Immature natural killer cell (primary cell): ENCODE results near the gene NOX5. TPM values are rescaled to one million over a fixed set of nuclear protein-coding genes. Genes with fewer than 3 reads are reported as not detected.

Source experiments
- DNase-seq, 3 donors: peaks; one replicate each; pipeline ENCODE4 v3.0.0; 2022; ENCODE audit warnings: mixed read lengths in 1 of 3
- H3K27ac Mint-ChIP-seq, 6 donors: one replicate each; pipeline ENCODE4 v1.8.0; 2020; ENCODE audit warnings: mixed read lengths in 6 of 6, mild to moderate bottlenecking in 5 of 6, inconsistent platforms in 4 of 6, moderate library complexity in 3 of 6
- H3K27me3 Mint-ChIP-seq, 3 donors: one replicate each; pipeline ENCODE4 v1.8.0; 2020 to 2021; ENCODE audit warnings: low read depth in 3 of 3, mild to moderate bottlenecking in 3 of 3, mixed read lengths in 3 of 3, moderate library complexity in 3 of 3, inconsistent platforms in 1 of 3
- H3K36me3 Mint-ChIP-seq, 3 donors: one replicate each; pipeline ENCODE4 v1.8.0; 2020; ENCODE audit warnings: mixed read lengths in 3 of 3, inconsistent platforms in 2 of 3, mild to moderate bottlenecking in 2 of 3
- H3K4me1 Mint-ChIP-seq, 2 donors: one replicate each; pipeline ENCODE4 v1.8.0; 2020; ENCODE audit warnings: inconsistent platforms in 2 of 2, mild to moderate bottlenecking in 2 of 2, mixed read lengths in 2 of 2, moderate library complexity in 1 of 2
- H3K4me3 Mint-ChIP-seq, 5 donors: one replicate each; pipeline ENCODE4 v1.8.0; 2020; ENCODE audit warnings: mild to moderate bottlenecking in 5 of 5, mixed read lengths in 5 of 5, inconsistent platforms in 3 of 5, moderate library complexity in 3 of 5
- H3K9me3 Mint-ChIP-seq, 6 donors: one replicate each; pipeline ENCODE4 v1.8.0; 2020; ENCODE audit warnings: mild to moderate bottlenecking in 6 of 6, mixed read lengths in 6 of 6, inconsistent platforms in 4 of 6, moderate library complexity in 3 of 6
- polyA plus RNA-seq, 3 donors: library from polyadenylated mRNA; unstranded; fragments of 300-500 nt; fragmentation: Illumina TruSeq; gene quantifications; one replicate each; pipeline ENCODE4 v1.2.3, GENCODE V29; 2021

NOX5 gene
- polyA plus RNA-seq, 3 donors from 2014 or later = 1.1 TPM; not detected in 2

DNA sequence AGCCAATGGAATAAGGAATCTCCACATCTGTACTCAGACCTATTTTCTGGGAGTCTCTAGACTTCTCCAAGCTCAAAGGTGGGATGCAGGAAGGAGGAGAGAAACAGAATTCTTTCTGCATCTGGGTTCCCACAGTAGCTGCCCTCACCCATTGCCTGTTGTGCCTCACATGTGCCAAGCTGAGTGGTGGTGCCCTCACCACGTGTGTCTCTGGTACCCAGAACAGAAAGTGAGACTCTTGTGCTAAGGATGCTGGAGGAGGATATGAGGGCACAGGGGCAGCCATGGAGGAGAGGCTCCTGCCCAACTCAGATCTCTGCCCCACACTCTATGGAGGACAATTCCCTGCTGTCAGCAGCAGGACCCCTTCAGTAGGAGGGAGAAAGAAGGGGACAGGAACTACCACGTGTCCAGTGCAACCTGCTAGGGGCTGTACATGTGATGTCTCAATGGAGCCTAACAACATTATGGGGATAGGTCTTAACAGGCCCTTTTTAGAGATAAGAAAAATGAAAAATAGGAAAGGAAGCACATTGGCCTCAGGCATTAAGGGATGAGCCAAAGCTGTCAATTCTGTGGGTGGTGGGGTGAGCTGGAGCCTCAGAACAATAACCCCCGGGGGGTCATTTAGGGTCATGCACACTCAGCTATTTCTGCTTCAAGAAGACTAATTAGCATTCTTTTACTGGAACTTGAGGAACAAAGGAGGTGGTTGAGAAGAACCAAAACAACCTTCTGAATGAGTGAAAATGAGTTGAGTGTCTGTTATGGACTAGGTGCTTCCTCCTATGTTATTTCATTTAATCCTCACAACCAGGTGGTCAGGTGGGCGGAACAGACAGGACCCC lies 16.3 kb upstream of the NOX5 start:
- Mint-ChIP-seq H3K27me3 (peaks cover 0 to 10% (median 2%) of the 10 kb centered on the region in 3 donors), H3K4me3 (no peak overlapping the region), H3K27ac (no peak overlapping the region), H3K9me3 (no peaks in the 10 kb centered on the region), H3K36me3 (no peaks in the 10 kb centered on the region), H3K4me1 (no peaks in the 10 kb centered on the region)
- DNase-seq = no peak

DNA sequence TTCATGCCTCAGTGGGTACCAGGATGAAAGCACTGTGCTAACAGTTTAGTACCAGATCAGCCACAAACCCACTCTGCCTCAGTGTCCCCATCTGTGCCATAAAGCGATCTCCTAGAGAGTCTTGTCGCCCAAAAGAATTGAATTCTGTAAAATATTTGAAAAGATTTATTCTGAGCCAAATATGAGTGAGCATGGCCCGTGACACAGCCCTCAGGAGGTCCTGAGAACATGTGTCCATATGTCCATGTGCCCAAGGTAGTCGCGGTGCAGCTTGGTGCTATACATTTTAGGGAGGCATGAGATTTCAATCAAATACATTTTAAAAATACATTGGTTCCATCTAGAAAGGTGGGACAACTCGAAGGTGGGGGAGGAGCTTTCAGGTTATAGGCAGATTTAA lies 15.4 kb upstream of the NOX5 start:
- Mint-ChIP-seq H3K9me3 (no peaks in the 10 kb centered on the region), H3K4me3 (no peak overlapping the region), H3K27me3 (peaks cover 0 to 10% (median 2%) of the 10 kb centered on the region in 3 donors), H3K27ac (no peak overlapping the region), H3K4me1 (no peaks in the 10 kb centered on the region), H3K36me3 (no peaks in the 10 kb centered on the region)
- DNase-seq = no peak

DNA sequence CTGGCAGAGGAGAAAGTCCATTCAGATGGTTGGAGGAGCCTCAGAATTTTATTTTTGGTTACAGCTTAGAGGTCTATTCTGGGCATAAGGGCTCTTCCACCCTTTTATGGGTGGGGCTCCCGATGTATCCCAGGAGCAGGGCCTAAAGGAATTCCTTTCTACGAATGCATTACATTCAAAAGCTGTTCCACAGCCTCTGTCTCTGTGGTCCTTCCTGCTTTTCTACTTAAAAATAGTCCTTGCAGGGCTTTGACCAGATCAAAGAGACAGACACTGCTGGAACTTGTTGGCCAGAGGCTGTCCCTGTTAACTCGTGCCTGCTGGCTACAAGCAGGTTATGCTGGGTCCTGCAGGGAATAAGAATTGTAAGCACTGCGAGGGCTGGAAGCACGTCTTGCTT lies 14.4 kb upstream of the NOX5 start:
- no peaks in the 10 kb centered on the region for H3K4me1 Mint-ChIP-seq

DNA sequence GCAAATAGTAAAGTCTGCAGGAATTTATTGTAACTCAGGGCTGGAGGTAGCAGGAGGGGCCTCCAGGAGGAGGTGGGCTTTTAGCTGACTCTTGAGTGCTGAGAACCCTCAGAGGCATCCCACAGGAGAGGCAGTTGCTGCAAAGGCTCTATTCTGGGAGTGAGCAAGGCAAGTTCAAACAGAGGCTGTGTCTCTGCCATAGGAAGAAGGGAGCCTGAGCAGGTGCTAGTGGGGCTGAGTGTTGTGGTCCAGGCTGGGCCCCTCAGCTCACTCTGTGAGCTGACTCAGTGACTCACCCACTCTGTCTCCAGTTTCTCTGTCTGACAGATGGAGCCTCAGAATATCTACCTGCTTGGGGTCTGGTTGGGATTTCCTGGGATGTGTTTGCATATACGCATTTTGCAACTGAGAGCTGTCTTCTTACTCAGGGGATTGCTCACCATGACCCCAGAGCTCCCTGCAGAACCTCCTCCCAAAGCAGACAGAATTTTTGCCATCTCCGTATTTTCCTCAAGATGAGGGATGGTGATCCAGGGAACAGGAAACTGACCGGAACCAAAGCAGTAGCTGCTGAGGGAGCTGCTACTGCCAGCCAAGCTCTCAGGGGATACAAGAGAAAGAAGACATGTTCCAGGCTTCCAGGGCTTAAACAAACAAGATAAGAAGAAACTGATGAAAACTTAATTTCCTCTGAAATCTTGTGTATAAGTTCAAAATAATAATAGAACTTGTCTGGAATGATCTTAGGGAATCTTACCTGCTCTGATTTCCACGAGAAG lies 13.6 kb upstream of the NOX5 start:
- peaks cover 0 to 3% (median 0%) of the 10 kb centered on the region in 6 donors for H3K9me3 Mint-ChIP-seq
- no peak overlapping the region for H3K27ac Mint-ChIP-seq
- no peak for DNase-seq
- no peak overlapping the region for H3K4me3 Mint-ChIP-seq
- peaks cover 0 to 10% (median 9%) of the 10 kb centered on the region in 3 donors for H3K27me3 Mint-ChIP-seq
- H3K36me3 Mint-ChIP-seq = no peaks in the 10 kb centered on the region
- no peaks in the 10 kb centered on the region for H3K4me1 Mint-ChIP-seq

More for the DNA sequence above, 14.4 kb upstream of the NOX5 start:
- H3K36me3 Mint-ChIP-seq = no peaks in the 10 kb centered on the region
- DNase-seq = no peak
- peaks cover 0 to 10% (median 9%) of the 10 kb centered on the region in 3 donors for H3K27me3 Mint-ChIP-seq
- H3K4me3 Mint-ChIP-seq = no peak overlapping the region
- no peaks in the 10 kb centered on the region for H3K9me3 Mint-ChIP-seq
- no peak overlapping the region for H3K27ac Mint-ChIP-seq

DNA sequence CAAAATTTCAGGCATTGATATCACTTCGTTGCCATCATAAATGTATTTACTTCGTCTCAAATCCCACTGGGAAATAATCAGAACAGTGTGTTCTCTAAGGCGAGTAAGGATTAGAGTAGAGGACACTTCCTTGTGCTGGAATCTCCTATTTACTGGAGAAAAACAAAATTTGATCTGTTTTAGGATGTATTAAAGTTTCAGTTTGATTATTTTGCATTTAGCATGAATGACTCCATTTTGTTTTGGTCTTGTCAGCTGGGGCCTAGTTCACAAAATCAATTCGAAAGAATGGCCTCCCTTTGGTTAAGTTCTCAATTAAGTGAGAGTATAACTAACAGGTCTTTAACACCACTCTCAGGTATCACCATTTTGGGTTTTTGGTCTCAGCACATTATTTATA lies 11.7 kb upstream of the NOX5 start:
- no peak overlapping the region for H3K4me3 Mint-ChIP-seq
- peaks cover 3 to 7% (median 5%) of the 10 kb centered on the region in 6 donors for H3K9me3 Mint-ChIP-seq

DNA sequence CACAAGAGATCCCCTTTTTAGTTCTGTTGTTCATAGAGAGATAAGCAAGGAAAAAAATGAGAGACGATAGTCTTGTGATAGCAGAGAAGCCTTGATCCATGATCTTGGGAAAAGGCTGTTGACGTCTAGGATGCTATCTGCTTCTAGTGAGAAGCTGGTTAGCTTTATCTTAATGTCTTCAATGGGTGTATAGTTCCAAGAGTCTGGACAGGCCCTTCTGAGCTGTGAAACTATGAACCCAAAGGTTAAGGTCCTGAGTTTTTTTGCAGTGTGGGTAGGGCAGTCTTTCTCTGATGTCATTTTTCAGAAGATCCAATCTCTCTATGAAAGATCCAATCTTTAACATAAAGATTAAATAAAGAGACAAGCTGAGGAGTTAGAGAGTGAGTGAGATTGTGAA lies 10.5 kb upstream of the NOX5 start:
- H3K27ac Mint-ChIP-seq = no peak overlapping the region
- H3K9me3 Mint-ChIP-seq = peaks cover 7 to 17% (median 12%) of the 10 kb centered on the region in 6 donors
- no peak for DNase-seq
- peaks cover 0 to 10% (median 8%) of the 10 kb centered on the region in 3 donors for H3K27me3 Mint-ChIP-seq
- H3K4me1 Mint-ChIP-seq = no peaks in the 10 kb centered on the region
- no peak overlapping the region for H3K4me3 Mint-ChIP-seq
- peaks cover 4 to 10% (median 6%) of the 10 kb centered on the region in 3 donors for H3K36me3 Mint-ChIP-seq

More for the DNA sequence above, 11.7 kb upstream of the NOX5 start:
- H3K27ac Mint-ChIP-seq = no peak overlapping the region
- H3K27me3 Mint-ChIP-seq = peaks cover 0 to 9% (median 8%) of the 10 kb centered on the region in 3 donors
- no peaks in the 10 kb centered on the region for H3K4me1 Mint-ChIP-seq
- DNase-seq = no peak
- H3K36me3 Mint-ChIP-seq = peaks cover 3% of the 10 kb centered on the region in 3 donors

DNA sequence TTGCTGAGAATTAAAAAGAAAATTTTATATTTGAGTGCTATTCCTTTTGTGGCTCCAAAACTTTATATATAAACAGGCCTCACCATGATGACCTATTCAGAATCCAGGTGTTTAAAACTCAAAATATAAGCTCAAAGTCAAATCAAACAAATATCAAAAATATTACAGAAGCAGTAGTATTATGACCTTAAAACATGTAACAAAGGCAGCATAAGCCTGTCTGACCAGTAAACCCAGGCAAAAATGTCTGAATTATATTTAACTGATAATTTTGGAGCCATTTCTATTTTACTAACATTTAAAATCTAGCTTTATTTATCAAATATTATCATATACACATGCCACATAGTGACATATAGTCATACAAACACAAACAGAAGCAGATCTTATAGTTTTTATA lies 6.4 kb upstream of the NOX5 start:
- H3K9me3 Mint-ChIP-seq = peaks cover 13 to 26% (median 19%) of the 10 kb centered on the region in 6 donors
- H3K36me3 Mint-ChIP-seq = peaks cover 4 to 10% (median 6%) of the 10 kb centered on the region in 3 donors
- DNase-seq = no peak
- peaks cover 1 to 10% (median 2%) of the 10 kb centered on the region in 3 donors for H3K27me3 Mint-ChIP-seq
- H3K27ac Mint-ChIP-seq = no peak overlapping the region
- H3K4me3 Mint-ChIP-seq = no peak overlapping the region
- no peaks in the 10 kb centered on the region for H3K4me1 Mint-ChIP-seq

DNA sequence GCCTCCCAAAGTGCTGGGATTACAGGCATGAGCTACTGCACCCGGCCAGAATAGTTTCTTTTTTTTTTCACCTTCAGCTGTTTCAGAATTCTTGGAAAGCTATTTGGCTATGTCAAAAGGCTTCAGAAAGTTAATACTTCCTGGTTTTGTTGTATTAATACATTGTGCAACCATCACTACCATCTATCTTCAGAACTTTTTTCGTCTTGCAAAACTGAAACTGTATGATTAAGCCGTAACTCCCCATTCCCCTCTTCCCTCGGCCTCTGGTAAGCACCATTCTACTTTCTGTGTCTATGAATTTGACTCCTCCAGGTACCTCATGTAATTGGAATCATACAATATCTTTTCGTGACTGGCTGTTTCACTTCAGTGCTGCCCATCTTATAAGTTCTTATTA lies 5.2 kb upstream of the NOX5 start:
- no peak overlapping the region for H3K27ac Mint-ChIP-seq
- no peak for DNase-seq
- H3K27me3 Mint-ChIP-seq = peaks cover 1 to 10% (median 2%) of the 10 kb centered on the region in 3 donors
- H3K9me3 Mint-ChIP-seq = peaks cover 13 to 26% (median 20%) of the 10 kb centered on the region in 6 donors
- H3K4me3 Mint-ChIP-seq = no peak overlapping the region
- no peaks in the 10 kb centered on the region for H3K4me1 Mint-ChIP-seq
- H3K36me3 Mint-ChIP-seq = peaks cover 4 to 10% (median 6%) of the 10 kb centered on the region in 3 donors

DNA sequence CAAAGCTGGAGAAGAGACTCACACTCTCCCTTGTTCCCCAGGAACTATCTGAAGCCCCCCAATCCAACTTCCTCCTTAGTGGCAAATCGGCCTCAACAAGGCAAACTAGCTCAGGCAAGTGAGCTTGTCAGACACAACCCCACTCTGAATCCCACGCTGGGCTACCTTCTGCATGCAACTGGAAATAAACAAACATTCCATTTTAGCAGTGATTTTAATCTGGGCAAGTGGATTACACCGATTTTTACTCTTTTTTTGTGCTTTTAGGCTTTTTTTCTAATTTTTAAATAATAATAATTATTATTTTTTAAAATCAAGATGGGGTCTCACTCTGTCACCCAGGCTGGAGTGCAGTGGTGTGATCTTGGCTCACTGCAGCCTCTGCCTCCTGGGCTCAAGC lies 2.9 kb upstream of the NOX5 start:
- Mint-ChIP-seq H3K27me3 (peaks cover 1 to 6% (median 2%) of the 10 kb centered on the region in 3 donors), H3K9me3 (peaks cover 13 to 26% (median 19%) of the 10 kb centered on the region in 6 donors), H3K27ac (no peak overlapping the region), H3K4me3 (no peak overlapping the region), H3K4me1 (no peaks in the 10 kb centered on the region), H3K36me3 (peaks cover 4 to 10% (median 6%) of the 10 kb centered on the region in 3 donors)
- no peak for DNase-seq

DNA sequence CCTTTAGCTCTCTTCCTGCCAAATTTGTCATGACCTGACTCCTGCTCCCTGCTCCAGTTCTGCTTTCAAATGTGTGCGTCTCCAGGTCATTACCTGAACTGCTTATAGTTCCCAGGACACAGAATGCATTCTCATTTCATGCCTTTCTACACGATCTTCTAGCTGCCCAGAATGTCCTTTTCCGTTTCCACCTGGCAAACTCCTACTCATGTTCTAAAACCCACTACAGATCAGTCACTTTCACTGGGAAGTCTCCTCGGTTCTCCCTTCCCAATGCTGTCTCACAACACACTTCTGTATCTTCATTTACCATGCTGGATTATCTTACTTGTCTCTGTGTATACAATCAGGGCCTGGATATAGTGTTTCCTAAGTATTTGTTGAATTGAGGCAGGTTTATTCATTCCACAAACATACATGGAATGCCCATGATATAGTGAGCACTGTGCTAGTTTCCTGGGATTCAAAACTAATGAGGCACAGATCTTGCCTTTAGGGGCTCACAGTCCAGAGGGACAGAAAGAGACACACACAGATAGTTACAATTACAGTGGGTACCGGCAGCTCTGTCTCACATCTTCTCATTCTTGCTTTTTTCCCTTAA lies 1.6 kb upstream of the NOX5 start:
- Mint-ChIP-seq H3K4me1 (no peaks in the 10 kb centered on the region), H3K27me3 (peaks cover 1 to 6% (median 2%) of the 10 kb centered on the region in 3 donors), H3K4me3 (no peak overlapping the region), H3K27ac (no peak overlapping the region), H3K9me3 (peaks cover 9 to 21% (median 14%) of the 10 kb centered on the region in 6 donors), H3K36me3 (peaks cover under 1 to 6% (median 2%) of the 10 kb centered on the region in 3 donors)
- no peak for DNase-seq

DNA sequence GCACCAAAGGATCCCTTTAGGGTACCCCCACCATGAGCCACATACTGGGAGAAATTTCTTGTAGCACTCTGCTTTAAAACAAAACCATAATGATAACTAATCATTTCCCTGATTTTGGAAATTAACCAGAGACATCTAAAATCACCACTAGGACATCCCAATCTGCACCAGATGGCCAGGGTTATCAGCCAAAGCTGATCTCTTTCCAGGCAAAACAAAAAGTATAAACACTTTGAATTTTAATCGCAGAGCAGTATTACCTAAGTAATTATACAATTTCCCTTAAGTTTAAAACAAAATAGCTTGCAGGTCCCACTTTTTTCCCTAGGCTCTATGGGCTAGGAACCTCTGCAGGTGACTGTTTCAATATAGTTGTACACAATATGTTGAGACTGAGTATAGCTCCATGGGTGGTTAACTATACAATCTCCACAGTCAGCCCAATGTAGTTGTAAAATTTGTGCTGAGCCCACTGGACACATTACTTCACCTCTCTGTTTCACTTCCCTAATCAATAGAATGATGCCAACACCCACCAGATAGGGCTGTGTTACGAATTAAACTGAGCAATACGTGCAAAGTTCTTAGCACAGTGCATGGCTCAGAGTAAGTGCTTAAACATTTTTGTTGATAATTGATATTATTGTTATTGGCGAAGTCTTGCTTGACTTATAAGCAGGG lies 629 bp upstream of the NOX5 start:
- peaks cover 2 to 15% (median 9%) of the 10 kb centered on the region in 6 donors for H3K9me3 Mint-ChIP-seq
- no peak overlapping the region for H3K4me3 Mint-ChIP-seq
- no peak for DNase-seq
- H3K36me3 Mint-ChIP-seq = no peaks in the 10 kb centered on the region
- H3K27ac Mint-ChIP-seq = no peak overlapping the region
- H3K4me1 Mint-ChIP-seq = no peaks in the 10 kb centered on the region
- peaks cover 1 to 8% (median 2%) of the 10 kb centered on the region in 3 donors for H3K27me3 Mint-ChIP-seq

DNA sequence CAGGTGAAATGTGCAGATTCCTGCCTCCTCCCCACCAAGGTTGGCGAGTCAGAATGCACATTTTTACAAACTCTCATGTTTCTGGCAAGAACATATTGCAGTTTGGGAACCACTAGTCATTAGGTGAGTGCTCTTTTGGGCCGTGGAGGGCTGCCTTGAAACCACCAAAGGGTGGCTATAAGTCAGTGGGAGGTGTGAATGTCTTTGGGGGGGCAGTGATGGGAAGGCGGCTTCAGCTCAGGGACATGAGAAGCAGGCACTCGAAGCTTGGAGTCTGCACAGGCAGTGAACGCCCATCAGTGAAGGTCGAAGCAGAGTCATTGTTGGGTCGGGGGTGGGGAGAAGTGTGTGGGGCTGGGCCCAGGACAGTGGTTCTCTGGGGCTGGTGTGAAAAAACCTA lies 1.1 kb downstream of the NOX5 start:
- Mint-ChIP-seq H3K4me3 (no peak overlapping the region), H3K4me1 (no peaks in the 10 kb centered on the region), H3K36me3 (no peaks in the 10 kb centered on the region), H3K27me3 (peaks cover 1 to 5% (median 2%) of the 10 kb centered on the region in 3 donors), H3K27ac (no peak overlapping the region), H3K9me3 (peaks cover 0 to 3% (median 0%) of the 10 kb centered on the region in 6 donors)
- DNase-seq = no peak

DNA sequence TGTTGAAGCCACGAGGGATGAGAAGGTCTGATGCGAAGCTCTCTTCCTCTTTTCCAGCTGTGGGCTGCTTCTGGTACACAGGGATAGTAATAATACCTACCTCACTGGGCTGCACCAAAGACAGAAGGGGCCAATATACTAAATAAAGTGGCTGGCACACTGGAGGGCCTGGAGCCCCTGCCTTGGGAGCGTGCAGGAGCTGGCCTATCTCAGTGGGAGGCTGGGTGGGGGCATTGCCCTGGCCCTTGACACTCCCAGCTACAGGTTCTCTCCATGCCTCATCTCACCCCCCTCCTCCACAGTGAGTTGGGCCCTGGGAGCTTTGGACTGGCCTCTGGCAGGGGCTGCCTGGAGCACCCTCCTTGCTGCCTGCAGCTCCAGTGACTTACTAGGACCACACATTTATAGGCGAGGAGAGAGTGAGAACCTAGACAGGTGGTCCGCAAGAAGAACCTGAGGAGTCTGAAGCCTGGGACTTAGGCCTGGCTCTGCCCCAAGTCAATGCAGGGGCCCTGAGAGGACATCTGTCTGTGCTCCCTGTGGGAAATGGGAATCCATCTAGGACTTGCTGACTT lies 1.6 kb downstream of the NOX5 start:
- H3K27me3 Mint-ChIP-seq = peaks cover 1 to 5% (median 2%) of the 10 kb centered on the region in 3 donors
- H3K27ac Mint-ChIP-seq = no peak overlapping the region
- H3K9me3 Mint-ChIP-seq = peaks cover 0 to 3% (median 0%) of the 10 kb centered on the region in 6 donors
- no peak overlapping the region for H3K4me3 Mint-ChIP-seq
- no peak for DNase-seq
- no peaks in the 10 kb centered on the region for H3K4me1 Mint-ChIP-seq
- H3K36me3 Mint-ChIP-seq = no peaks in the 10 kb centered on the region
